Endothelial cell of hepatic sinusoid (primary cell): ENCODE results near the gene PTGDR2.
"Not testable (repeated sequence)": the region's sequence is repeated elsewhere in the genome, so short reads cannot be mapped to it uniquely, and the experiment has no call there.

Source experiments
- in situ Hi-C: cut with HindIII; loops from 2 replicates; pipeline ENCODE4 v1.10.0; 2017; ENCODE audit warnings: low sequenced_read_pairs

PTGDR2 gene

DNA sequence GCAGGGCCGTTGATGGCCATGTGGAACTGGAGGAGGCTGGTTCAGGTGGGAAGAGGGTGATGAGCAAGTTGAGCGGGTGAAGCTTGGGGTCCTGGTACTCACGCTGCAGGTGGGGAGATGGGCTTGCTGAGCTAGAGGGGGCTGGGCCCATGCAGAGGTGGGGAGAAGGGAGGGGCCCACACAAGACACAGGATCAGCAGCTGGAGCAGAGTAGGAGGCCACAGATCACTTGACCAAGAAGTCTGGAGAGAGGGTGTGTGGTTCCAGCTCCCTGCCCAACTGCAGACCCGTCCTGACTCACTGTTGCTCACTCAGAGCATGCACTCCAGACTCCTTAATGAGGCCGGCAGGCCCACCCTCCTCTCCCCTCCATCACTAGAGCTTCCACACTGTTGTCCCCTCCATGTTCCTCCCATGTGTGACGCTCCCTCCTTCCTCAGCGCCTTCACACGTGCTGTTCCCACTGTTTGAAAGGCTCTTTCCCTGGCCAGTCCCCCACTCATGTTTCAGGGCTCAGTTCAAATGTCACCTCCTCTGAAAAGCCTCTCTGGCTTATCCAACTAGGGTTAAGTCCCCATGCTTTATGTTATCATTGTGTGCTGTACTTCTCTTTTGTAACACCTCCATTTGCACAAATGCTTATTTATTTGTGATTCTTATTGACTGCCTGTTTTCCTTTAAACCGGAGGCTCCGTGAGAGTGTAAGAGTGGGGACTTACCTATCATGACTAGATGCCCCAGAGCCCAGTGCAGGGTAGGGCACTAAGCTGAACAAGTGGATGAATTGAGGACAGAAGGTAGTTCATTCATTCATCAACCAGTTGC, 11.5 kb downstream of the PTGDR2 start:
- in situ Hi-C loops: no loop called here

- in situ Hi-C loops: no loop called here
Observed at GRCh38 chr11:60842668-60843600, 12.8 kb downstream of the PTGDR2 start.

- in situ Hi-C loops: no loop called here
Observed at GRCh38 chr11:60841797-60842667, 13.7 kb downstream of the PTGDR2 start, which contains the start of gene CCDC86. CCDC86 (plus strand) TSS chr11:60842113; CDS start chr11:60842125, 12 bp downstream.

- in situ Hi-C loops: no loop called here
Observed at GRCh38 chr11:60840470-60841430, 15.0 kb downstream of the PTGDR2 start.

- in situ Hi-C loops: no loop called here
Observed at GRCh38 chr11:60838132-60838531, 17.6 kb downstream of the PTGDR2 start.

DNA sequence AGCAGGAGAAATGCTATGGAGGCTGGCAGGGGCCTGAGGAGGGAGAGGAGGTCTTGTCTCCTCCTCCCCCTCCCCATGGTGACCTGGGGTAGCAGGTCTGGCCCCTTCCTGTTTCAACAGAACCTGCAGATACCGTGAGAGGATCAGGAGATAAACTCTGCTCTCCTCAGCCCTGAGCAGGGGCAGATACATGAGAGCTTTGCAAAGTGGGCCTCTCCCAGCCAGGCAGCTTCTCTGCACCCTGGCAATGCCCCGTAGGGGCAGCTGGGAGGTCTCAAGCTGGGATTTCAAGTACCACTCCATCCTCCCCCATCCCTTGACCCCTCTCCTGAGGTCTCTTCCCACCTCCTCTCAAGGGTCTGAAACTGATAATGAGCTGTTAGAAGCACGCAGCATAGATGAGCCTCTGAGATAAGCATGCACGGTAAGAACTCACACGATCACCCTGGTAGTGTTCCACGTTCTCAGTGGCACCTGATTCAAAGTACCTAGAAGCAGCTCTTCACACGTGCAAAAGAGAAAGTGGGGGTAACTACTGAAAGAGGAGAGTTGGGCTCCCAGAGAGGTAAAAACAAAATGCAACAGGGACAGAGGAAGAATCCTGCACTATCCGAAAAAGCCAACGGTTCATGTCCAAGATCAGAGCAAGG, 18.8 kb downstream of the PTGDR2 start:
- in situ Hi-C loops: no loop called here

GRCh38 chr11:60835534-60835846, 20.3 kb downstream of the PTGDR2 start:
- in situ Hi-C loops: no loop called here

GRCh38 chr11:60834742-60835533, 20.8 kb downstream of the PTGDR2 start:
- in situ Hi-C loops: no loop called here

DNA sequence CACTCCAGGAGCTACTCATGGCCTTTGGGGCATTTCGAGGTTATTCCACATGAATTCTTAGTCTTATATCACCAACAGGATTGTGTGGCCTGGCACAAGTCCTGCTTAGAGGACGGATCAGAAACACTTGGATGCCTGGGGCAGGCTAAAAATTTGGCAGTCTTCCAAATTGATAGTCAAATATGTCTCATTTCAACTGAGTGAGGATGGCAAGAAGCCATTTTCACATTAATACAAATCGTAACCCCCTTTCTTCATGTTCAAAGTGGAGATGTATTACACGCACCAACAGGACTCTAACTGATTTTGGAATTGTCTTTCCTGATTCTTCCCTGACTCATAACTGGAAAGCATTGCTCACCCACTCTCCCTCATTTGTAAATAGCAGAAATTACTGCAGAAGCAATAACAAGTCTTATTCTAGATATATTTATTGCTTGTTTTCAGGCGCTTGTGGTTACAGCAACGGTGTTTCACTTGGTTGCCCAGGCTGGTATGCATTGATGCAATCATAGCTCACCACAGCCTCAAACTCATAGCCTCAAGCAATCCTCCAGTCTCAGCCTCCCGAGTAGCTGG, 24.2 kb downstream of the PTGDR2 start:
- in situ Hi-C loops: no loop called here

- in situ Hi-C loops: no loop called here
Observed at GRCh38 chr11:60831143-60831500, 24.6 kb downstream of the PTGDR2 start.

DNA sequence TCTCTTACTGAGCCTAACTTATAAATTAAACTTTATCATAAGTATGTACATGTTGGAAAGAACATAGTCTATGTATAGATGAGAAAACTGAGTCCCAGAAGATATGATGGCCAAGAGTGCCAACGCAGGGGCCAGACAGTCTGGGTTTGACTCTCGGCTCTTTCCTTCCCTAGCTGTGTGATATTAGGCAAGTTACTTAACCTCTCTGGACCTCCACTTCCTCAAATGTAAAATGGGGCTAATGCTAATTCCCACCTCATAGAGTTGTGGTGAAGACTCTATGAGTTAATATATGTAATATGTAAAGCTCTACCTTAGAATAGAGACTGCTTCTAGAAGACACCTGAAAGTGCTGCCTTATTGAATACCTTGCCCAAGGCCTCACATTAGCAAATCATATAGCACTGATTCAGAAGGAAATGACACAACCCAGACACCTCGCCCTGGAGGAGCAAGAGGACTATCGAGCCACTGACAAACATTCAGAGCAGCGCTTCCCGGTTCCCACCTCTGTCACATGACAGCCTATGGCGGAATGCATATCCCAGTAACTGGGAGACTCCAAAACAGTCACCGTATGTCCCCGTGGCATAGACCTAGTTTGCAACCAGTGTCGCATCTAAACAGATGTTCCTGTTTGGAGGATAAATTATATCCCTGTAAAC, 25.1 kb downstream of the PTGDR2 start:
- in situ Hi-C loops: no loop called here

- in situ Hi-C loops: loop anchor here (5.0 kb wide), 2 partner anchors 48 to 72 kb away; no protein-coding TSS in a partner anchor
Observed at GRCh38 chr11:60825790-60826189, 30.0 kb downstream of the PTGDR2 start.

DNA sequence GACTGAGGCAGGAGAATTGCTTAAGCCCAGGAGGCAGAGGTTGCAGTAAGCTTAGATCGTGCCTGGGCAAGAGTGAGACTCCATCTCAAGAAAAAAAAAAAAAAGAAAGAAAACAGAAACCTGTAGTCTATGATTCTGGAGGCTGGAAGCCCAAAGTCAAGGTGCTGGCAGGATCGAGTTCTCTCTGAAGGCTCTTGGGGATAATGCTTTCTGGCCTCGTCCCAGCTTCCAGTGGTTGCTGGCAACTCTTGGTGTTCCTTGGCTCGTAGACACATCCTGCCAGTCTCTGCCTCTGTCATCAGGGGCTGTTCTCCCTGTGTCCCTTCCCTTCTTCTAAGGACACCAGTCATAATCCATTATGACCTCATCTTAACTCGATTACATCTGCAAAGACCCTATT, 30.6 kb downstream of the PTGDR2 start:
- in situ Hi-C loops: loop anchor here (5.0 kb wide), 2 partner anchors 48 to 72 kb away; no protein-coding TSS in a partner anchor

GRCh38 chr11:60823745-60824306, 31.9 kb downstream of the PTGDR2 start:
- in situ Hi-C loops: not testable (repeated sequence)

DNA sequence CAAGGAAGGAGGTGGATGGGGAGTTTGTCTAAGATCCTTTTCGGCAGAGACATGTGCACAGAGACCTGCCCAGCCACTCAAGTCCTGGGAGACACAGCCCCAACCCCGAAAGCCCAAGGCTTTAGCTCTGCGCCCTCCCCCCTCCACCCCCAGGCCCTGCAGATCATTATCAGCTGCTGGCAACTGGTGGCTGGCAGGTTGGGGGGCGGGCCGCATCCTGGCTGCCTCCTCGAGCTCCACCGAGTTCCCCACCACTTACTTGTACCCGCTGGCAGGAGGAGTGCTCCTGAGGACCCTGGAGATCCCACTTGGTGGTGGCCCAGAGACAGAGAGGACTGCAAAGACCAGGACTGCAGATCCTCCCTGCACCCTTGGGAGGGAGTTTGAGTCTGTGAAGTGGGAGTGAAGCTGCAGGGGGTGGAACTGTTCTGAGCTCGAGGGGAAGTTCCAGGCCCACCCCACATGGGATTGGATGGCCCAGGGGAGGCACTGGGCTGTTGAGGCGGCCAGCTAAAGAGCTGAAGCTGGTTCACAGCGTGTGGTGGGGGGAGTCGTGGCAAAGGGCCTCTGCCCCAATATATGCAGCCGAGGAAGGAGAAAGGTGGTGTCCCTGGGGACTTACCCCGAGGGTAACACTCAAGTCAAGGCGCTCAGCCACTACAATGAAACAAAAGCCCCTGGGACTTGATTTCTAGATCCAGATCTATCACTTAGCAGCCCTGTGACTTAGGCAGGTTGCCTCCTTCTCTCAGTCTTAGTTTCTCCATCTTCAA, 33.7 kb downstream of the PTGDR2 start:
- in situ Hi-C loops: no loop called here

DNA sequence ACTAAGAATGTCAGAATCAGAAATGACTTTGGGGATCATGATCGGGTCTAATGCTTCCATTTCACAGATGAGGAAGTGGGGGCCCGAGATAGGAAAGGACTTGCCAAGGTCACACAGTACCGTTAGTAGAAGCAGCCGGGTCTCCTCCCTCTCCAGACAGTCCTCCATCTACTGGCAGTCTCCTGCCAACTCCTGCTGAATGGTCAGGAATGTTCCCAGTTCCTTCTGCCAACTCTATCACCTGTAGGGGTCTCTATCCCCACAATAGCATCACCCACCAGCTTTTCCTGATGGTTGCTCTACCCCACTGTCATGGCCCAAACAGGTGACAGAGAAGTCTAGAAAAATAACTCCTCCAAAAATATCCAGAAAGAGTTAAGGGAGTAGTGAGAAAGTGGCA, 37.7 kb downstream of the PTGDR2 start:
- in situ Hi-C loops: no loop called here
